Osteocyte (in vitro differentiated cells): Measurements from ENCODE around the gene IQCF5. TPM values are rescaled to one million over a fixed set of nuclear protein-coding genes. Genes with fewer than 3 reads are reported as not detected.
"Not testable (repeated sequence)": the region's sequence is repeated elsewhere in the genome, so short reads cannot be mapped to it uniquely, and the experiment has no call there.

Experiments
- DNase-seq: peaks from one replicate; pipeline ENCODE4 v3.0.0; 2021; ENCODE audit warnings: mixed read lengths; ENCODE audit not compliant: unreplicated experiment; ENCODE audit errors: extremely low spot score
- H3K27ac Mint-ChIP-seq: one replicate; pipeline ENCODE4 v1.8.0; 2021; ENCODE audit warnings: mild to moderate bottlenecking, mixed read lengths; ENCODE audit not compliant: unreplicated experiment
- H3K27me3 Mint-ChIP-seq: one replicate; pipeline ENCODE4 v1.8.0; 2021; ENCODE audit warnings: mixed read lengths; ENCODE audit not compliant: unreplicated experiment
- H3K36me3 Mint-ChIP-seq: one replicate; pipeline ENCODE4 v1.8.0; 2021; ENCODE audit warnings: mixed read lengths; ENCODE audit not compliant: unreplicated experiment
- H3K4me1 Mint-ChIP-seq: one replicate; pipeline ENCODE4 v1.8.0; 2021; ENCODE audit warnings: mixed read lengths; ENCODE audit not compliant: unreplicated experiment
- H3K4me3 Mint-ChIP-seq: one replicate; pipeline ENCODE4 v1.8.0; 2021; ENCODE audit warnings: mild to moderate bottlenecking, moderate library complexity, mixed read lengths; ENCODE audit not compliant: unreplicated experiment
- H3K9me3 Mint-ChIP-seq: one replicate; pipeline ENCODE4 v1.8.0; 2021; ENCODE audit warnings: mixed read lengths; ENCODE audit not compliant: unreplicated experiment
- CTCF ChIP-seq: fragments of 200-600 bp; sonication (generic); IDR thresholded peaks from 2 replicates; pipeline ENCODE4 v1.5.0; 2021; ENCODE audit warnings: antibody characterized with exemption, mild to moderate bottlenecking, moderate library complexity
- long read RNA-seq: library from polyadenylated mRNA; unstranded; transcript quantifications from one replicate; pipeline ENCODE4 v2.0.0, GENCODE V29; 2021
- total RNA-seq: library from RNA; stranded (reverse); gene quantifications from 2 replicates; pipeline ENCODE4 v1.2.1, GENCODE V29; 2021

IQCF5 gene
- not detected in 2 replicates for total RNA-seq
- long read RNA-seq: 0 reads

GRCh38 chr3:51875501-51875900, at the start of gene IQCF5:
TSS of gene IQCF5 (minus strand) at chr3:51875601. CDS start at chr3:51875531, 70 bp downstream.
- no peaks in the 10 kb centered on the region for H3K4me1 Mint-ChIP-seq
- no peak within 1 kb of the TSS for H3K27ac Mint-ChIP-seq
- no peaks in the 10 kb centered on the region for H3K36me3 Mint-ChIP-seq
- DNase-seq: no peak
- TF ChIP-seq CTCF: no peak
- no peaks in the 10 kb centered on the region for H3K9me3 Mint-ChIP-seq
- peaks cover 13% of the 10 kb centered on the region for H3K27me3 Mint-ChIP-seq
- H3K4me3 Mint-ChIP-seq: no peak within 1 kb of the TSS

- peak; percentile 36 for DNase-seq
- no peak for TF ChIP-seq CTCF
- Mint-ChIP-seq H3K4me3 (no peak overlapping the region), H3K27me3 (peaks cover 40% of the 10 kb centered on the region), H3K36me3 (no peaks in the 10 kb centered on the region), H3K4me1 (no peaks in the 10 kb centered on the region), H3K9me3 (peaks cover 4% of the 10 kb centered on the region), H3K27ac (no peak overlapping the region)
These were observed 45.7 kb upstream of the IQCF5 start for GRCh38 chr3:51921081-51921578.

GRCh38 chr3:51916418-51916817, 41.0 kb upstream of the IQCF5 start:
- Mint-ChIP-seq H3K4me1 (no peaks in the 10 kb centered on the region), H3K36me3 (no peaks in the 10 kb centered on the region), H3K27ac (no peak overlapping the region), H3K4me3 (no peak overlapping the region), H3K9me3 (no peaks in the 10 kb centered on the region), H3K27me3 (peaks cover 36% of the 10 kb centered on the region)
- peak; percentile 7 for DNase-seq
- TF ChIP-seq CTCF: no peak

- DNase-seq: peak; percentile 27
- H3K4me1 Mint-ChIP-seq: no peaks in the 10 kb centered on the region
- TF ChIP-seq CTCF: no peak
- H3K27me3 Mint-ChIP-seq: no peaks in the 10 kb centered on the region
- H3K9me3 Mint-ChIP-seq: peaks cover 10% of the 10 kb centered on the region
- H3K27ac Mint-ChIP-seq: no peak overlapping the region
- H3K4me3 Mint-ChIP-seq: no peak overlapping the region
- no peaks in the 10 kb centered on the region for H3K36me3 Mint-ChIP-seq
These were observed 32.6 kb upstream of the IQCF5 start for GRCh38 chr3:51908026-51908425.

GRCh38 chr3:51904034-51904823, 28.8 kb upstream of the IQCF5 start:
- Mint-ChIP-seq H3K4me1 (no peaks in the 10 kb centered on the region), H3K27me3 (peaks cover 19% of the 10 kb centered on the region), H3K4me3 (no peak overlapping the region), H3K36me3 (no peaks in the 10 kb centered on the region), H3K27ac (no peak overlapping the region), H3K9me3 (peaks cover 9% of the 10 kb centered on the region)
- DNase-seq: no peak
- TF ChIP-seq CTCF: no peak

GRCh38 chr3:51902361-51902760, 27.0 kb upstream of the IQCF5 start:
- not testable (repeated sequence) for H3K4me3 Mint-ChIP-seq, DNase-seq, H3K9me3 Mint-ChIP-seq, H3K4me1 Mint-ChIP-seq, H3K27ac Mint-ChIP-seq, H3K36me3 Mint-ChIP-seq
- H3K27me3 Mint-ChIP-seq: peaks cover 35% of the 10 kb centered on the region

GRCh38 chr3:51900043-51900442, 24.6 kb upstream of the IQCF5 start:
- not testable (repeated sequence) for H3K4me3 Mint-ChIP-seq, H3K4me1 Mint-ChIP-seq, H3K36me3 Mint-ChIP-seq, H3K27ac Mint-ChIP-seq, H3K9me3 Mint-ChIP-seq, DNase-seq
- peaks cover 51% of the 10 kb centered on the region for H3K27me3 Mint-ChIP-seq
